ENCODE data around the gene ACRBP.

The ACRBP gene

DNA sequence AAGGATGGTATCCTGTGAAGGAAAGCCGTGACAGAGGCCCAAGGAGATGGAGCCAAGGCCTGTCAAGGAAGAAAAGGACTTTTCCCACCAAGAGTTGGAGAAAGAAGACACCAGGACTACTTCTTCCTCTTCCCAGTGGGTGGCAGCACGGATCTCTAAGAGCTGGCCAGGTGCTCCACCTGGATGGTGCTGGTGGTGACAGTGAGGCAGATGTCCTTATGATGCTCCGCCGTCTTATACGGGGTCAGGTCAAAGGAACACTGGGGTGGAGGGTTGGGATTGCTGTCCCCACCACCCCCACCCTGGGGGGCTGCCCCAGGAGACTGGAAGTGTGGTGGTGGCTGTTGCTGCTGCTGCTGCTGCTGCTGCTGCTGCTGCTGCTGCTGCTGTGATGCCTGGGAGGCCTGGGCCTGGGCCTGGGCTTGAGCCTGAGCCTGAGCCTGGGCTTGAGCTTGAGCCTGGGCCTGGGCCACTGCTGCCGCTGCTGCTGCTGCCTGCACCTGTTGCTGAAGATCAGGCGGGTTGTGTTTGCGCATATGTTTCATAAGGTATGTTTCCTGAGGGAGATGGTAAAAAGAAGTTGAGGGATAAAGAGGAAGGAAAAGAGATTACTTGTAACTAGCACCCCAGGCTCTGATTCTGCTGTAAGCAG, 20.5 kb upstream of the ACRBP start:
- Histone ChIP-seq H3K4me2 (no peak overlapping the region), H3K4me3 (IDR thresholded peaks at IDR 0.05; ENCODE audit: insufficient read depth, low read depth, low read length) (no peak overlapping the region), H3K4me1 (ENCODE audit: low read depth, poor library complexity, severe bottlenecking) (peaks cover 7% of the 10 kb centered on the region), H3K9ac (no peak overlapping the region), H2AFZ (ENCODE audit: low read depth) (no peak overlapping the region), H3K36me3 (ENCODE audit: insufficient read depth) (no peaks in the 10 kb centered on the region; the same call in 1 of the 2 replicates), H3K27ac (no peak overlapping the region), H4K20me1 (ENCODE audit: insufficient read depth) (no peaks in the 10 kb centered on the region), H3K27me3 (ENCODE audit: insufficient read depth, low read depth) (no peaks in the 10 kb centered on the region), H3K79me2 (ENCODE audit: insufficient read depth, low read depth) (no peaks in the 10 kb centered on the region)
- TF ChIP-seq CTCF (conservative IDR thresholded peaks at IDR 0.05; ENCODE audit: low read depth, low read length) = no peak

DNA sequence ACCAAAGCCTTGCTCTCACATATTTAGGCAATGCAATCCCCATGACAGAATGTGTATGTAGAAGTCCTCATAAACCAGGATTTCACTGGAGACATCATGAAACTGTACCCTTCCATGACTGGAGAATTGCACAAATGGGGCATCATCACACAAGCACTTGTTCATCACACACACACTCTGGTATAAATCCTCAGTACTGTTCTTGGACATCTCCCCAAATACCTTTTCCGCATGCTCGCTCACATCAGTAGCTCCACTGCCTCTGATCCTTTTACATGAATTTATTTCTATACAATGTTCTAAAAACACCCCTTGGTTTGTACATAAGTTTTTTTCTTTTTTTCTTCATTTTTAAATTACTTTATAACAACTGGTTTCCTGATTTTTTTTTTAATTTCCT, 19.0 kb upstream of the ACRBP start:
- H3K36me3 ChIP-seq (ENCODE audit: insufficient read depth) = no peaks in the 10 kb centered on the region; the same call in 1 of the 2 replicates
- H3K4me2 ChIP-seq = no peak overlapping the region
- peaks cover 10% of the 10 kb centered on the region; the same call in 1 of the 2 replicates for H3K79me2 ChIP-seq (ENCODE audit: insufficient read depth, low read depth)
- no peaks in the 10 kb centered on the region for H3K27me3 ChIP-seq (ENCODE audit: insufficient read depth, low read depth)
- H4K20me1 ChIP-seq (ENCODE audit: insufficient read depth) = no peaks in the 10 kb centered on the region
- no peak overlapping the region for H3K4me3 ChIP-seq (IDR thresholded peaks at IDR 0.05; ENCODE audit: insufficient read depth, low read depth, low read length)
- H3K27ac ChIP-seq = no peak overlapping the region
- no peak overlapping the region for H3K9ac ChIP-seq
- H3K4me1 ChIP-seq (ENCODE audit: low read depth, poor library complexity, severe bottlenecking) = peaks cover 13% of the 10 kb centered on the region
- TF ChIP-seq CTCF (conservative IDR thresholded peaks at IDR 0.05; ENCODE audit: low read depth, low read length) = no peak
- H2AFZ ChIP-seq (ENCODE audit: low read depth) = no peak overlapping the region

DNA sequence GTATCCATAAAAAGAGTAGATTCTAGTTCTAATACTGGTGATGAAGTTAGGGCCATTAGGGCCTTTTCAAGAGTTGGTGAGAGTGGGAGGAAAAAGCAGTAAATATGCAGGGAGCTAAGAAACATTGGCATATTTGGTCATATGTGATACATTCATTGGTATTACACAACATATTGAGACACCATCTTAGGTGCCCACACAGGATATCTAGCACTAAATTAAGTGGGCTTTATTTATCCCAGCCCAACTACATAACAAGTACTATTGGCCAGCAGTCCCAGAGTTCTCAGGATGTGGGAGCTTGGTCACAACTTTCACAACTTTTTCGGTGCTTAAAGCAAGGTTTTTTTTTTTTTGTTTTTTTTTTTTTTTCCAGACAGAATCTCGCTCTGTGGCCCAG, 17.7 kb upstream of the ACRBP start:
- no peak overlapping the region for H2AFZ ChIP-seq (ENCODE audit: low read depth)
- no peaks in the 10 kb centered on the region for H3K36me3 ChIP-seq (ENCODE audit: insufficient read depth)
- H3K4me3 ChIP-seq (IDR thresholded peaks at IDR 0.05; ENCODE audit: insufficient read depth, low read depth, low read length) = no peak overlapping the region
- no peak overlapping the region for H3K4me2 ChIP-seq
- peaks cover 13% of the 10 kb centered on the region for H3K4me1 ChIP-seq (ENCODE audit: low read depth, poor library complexity, severe bottlenecking)
- no peaks in the 10 kb centered on the region for H4K20me1 ChIP-seq (ENCODE audit: insufficient read depth)
- no peak overlapping the region for H3K9ac ChIP-seq
- H3K27me3 ChIP-seq (ENCODE audit: insufficient read depth, low read depth) = no peaks in the 10 kb centered on the region
- no peak overlapping the region for H3K27ac ChIP-seq
- TF ChIP-seq CTCF (conservative IDR thresholded peaks at IDR 0.05; ENCODE audit: low read depth, low read length) = no peak
- peaks cover 10% of the 10 kb centered on the region; the same call in 1 of the 2 replicates for H3K79me2 ChIP-seq (ENCODE audit: insufficient read depth, low read depth)

- Histone ChIP-seq H3K27me3 (ENCODE audit: insufficient read depth, low read depth) (no peaks in the 10 kb centered on the region), H3K4me3 (IDR thresholded peaks at IDR 0.05; ENCODE audit: insufficient read depth, low read depth, low read length) (no peak within 1 kb of the TSS), H3K36me3 (ENCODE audit: insufficient read depth) (no peaks in the 10 kb centered on the region), H3K9ac (peak within 1 kb of the TSS; percentile 41; the same call in 1 of the 2 replicates), H2AFZ (ENCODE audit: low read depth) (peak within 1 kb of the TSS; percentile 91), H3K4me1 (ENCODE audit: low read depth, poor library complexity, severe bottlenecking) (peaks cover 13% of the 10 kb centered on the region), H3K4me2 (peak within 1 kb of the TSS; percentile 96), H4K20me1 (ENCODE audit: insufficient read depth) (no peaks in the 10 kb centered on the region), H3K79me2 (ENCODE audit: insufficient read depth, low read depth) (peaks cover 10% of the 10 kb centered on the region; the same call in 1 of the 2 replicates), H3K27ac (peak within 1 kb of the TSS; percentile 80)
- TF ChIP-seq CTCF (conservative IDR thresholded peaks at IDR 0.05; ENCODE audit: low read depth, low read length) = no peak
Observed at GRCh38 chr12:6662906-6663742, 15.9 kb upstream of the ACRBP start, which contains the start of gene ING4. TSS of gene ING4 (minus strand) at chr12:6663119. CDS start at chr12:6663101, 18 bp downstream.
